HG03575 (cell line): ENCODE results near the gene TLR5.

ENCODE experiments used
- ATAC-seq: cut with Tn5 transposase; IDR thresholded peaks from one replicate; pipeline ENCODE4 v1.9.1; 2021; ENCODE audit not compliant: unreplicated experiment, insufficient number of reproducible peaks, low FRiP score; ENCODE audit errors: extremely low read depth

TLR5 gene

GRCh38 chr1:223123011-223123610 is 19.9 kb downstream of the TLR5 start:
- no peak for ATAC-seq

- no peak for ATAC-seq
Measured at GRCh38 chr1:223118418-223118817, 24.6 kb downstream of the TLR5 start.

- no peak for ATAC-seq
Measured at GRCh38 chr1:223116950-223117349, 26.1 kb downstream of the TLR5 start.

- no peak for ATAC-seq
Measured at GRCh38 chr1:223114871-223115270, 28.2 kb downstream of the TLR5 start.

- no peak for ATAC-seq
Measured at GRCh38 chr1:223110952-223111351, 32.1 kb downstream of the TLR5 start.

- no peak for ATAC-seq
Measured at GRCh38 chr1:223109581-223110026, 33.4 kb downstream of the TLR5 start.

GRCh38 chr1:223106856-223107255 is 36.2 kb downstream of the TLR5 start:
- ATAC-seq, result no peak

GRCh38 chr1:223105568-223105967 is 37.5 kb downstream of the TLR5 start:
- no peak for ATAC-seq

- no peak for ATAC-seq
Measured at GRCh38 chr1:223102797-223103533, 40.1 kb downstream of the TLR5 start.

- ATAC-seq, result no peak
Measured at GRCh38 chr1:223097713-223098112, 45.3 kb downstream of the TLR5 start.

- ATAC-seq, result no peak
Measured at GRCh38 chr1:223095870-223096269, 47.2 kb downstream of the TLR5 start.

- no peak for ATAC-seq
Measured at GRCh38 chr1:223091896-223092295, 51.2 kb downstream of the TLR5 start.

- no peak for ATAC-seq
Measured at GRCh38 chr1:223089250-223089649, 53.8 kb downstream of the TLR5 start.

GRCh38 chr1:223088713-223089240 is 54.3 kb downstream of the TLR5 start:
- ATAC-seq, result no peak

GRCh38 chr1:223087291-223088255 is 55.5 kb downstream of the TLR5 start:
- ATAC-seq, result no peak

GRCh38 chr1:223084464-223084866 is 58.6 kb downstream of the TLR5 start:
- no peak for ATAC-seq

GRCh38 chr1:223083831-223084230 is 59.2 kb downstream of the TLR5 start:
- no peak for ATAC-seq

- no peak for ATAC-seq
Measured at GRCh38 chr1:223082914-223083313, 60.1 kb downstream of the TLR5 start.

- peak; percentile 89 for ATAC-seq
Measured at GRCh38 chr1:223081181-223081994, 61.7 kb downstream of the TLR5 start.
